Transverse colon (tissue), 4 donors: ENCODE results near the gene ALK. TPM values are rescaled to one million over a fixed set of nuclear protein-coding genes. Genes with fewer than 3 reads are reported as not detected.

Experiments
- DNase-seq: peaks from one replicate; pipeline ENCODE4 v3.0.0-alpha.2; 2019
- H3K27ac ChIP-seq, 4 donors: fragments of 200-600 bp; sonication (generic); 2 replicates each; pipeline ENCODE4 v1.5.1; 2016 to 2018; ENCODE audit warnings: inconsistent platforms in 4 of 4
- H3K27me3 ChIP-seq: fragments of 200-600 bp; sonication (generic); 2 replicates; pipeline ENCODE4 v1.5.1; 2017; ENCODE audit warnings: inconsistent platforms
- H3K36me3 ChIP-seq, 4 donors: fragments of 200-600 bp; sonication (generic); 2 replicates each; pipeline ENCODE4 v1.5.1; 2017 to 2019; ENCODE audit warnings: inconsistent platforms in 4 of 4
- H3K4me1 ChIP-seq, 4 donors: fragments of 200-600 bp; sonication (generic); 2 replicates each; pipeline ENCODE4 v1.5.1; 2017 to 2020; ENCODE audit warnings: inconsistent platforms in 4 of 4
- H3K4me3 ChIP-seq, 4 donors: fragments of 200-600 bp; sonication (generic); 1 replicate in 1 of 4; 2 replicates in 3 of 4; pipeline versions ENCODE4 v1.5.1 to v1.6.1; 2017 to 2019; ENCODE audit warnings: inconsistent platforms in 4 of 4
- H3K9me3 ChIP-seq, 2 donors: fragments of 200-600 bp; sonication (generic); 2 replicates each; pipeline ENCODE4 v1.5.1; 2017 to 2019; ENCODE audit warnings: inconsistent platforms in 2 of 2
- EP300 ChIP-seq: sonication (generic); formaldehyde crosslinking; IDR thresholded peaks from one replicate; pipeline ENCODE4 v1.6.1; 2017; ENCODE audit warnings: antibody characterized with exemption, low read depth
- POLR2A ChIP-seq: fragments of 450-650 bp; IDR thresholded peaks from one replicate; pipeline ENCODE4 v1.6.1; 2016; ENCODE audit warnings: antibody characterized with exemption, mild to moderate bottlenecking, moderate library complexity
- POLR2AphosphoS5 ChIP-seq, 3 donors: sonication (generic); formaldehyde crosslinking; IDR thresholded peaks; one replicate each; pipeline ENCODE4 v1.6.1; 2016; ENCODE audit warnings: antibody characterized with exemption in 3 of 3
- WGBS, 2 donors: methylation state at CpG; one replicate each; pipeline ENCODE4 v1.1.5; 2018; ENCODE audit warnings: low coverage in 1 of 2; 5-methylcytosine and 5-hydroxymethylcytosine counted together
- in situ Hi-C, 4 donors: fragments of 200-750 bp; cut with MboI; loops; one replicate each; pipeline versions ENCODE4 v1.15.0 to v1.15.1; 2017; ENCODE audit warnings: low sequenced_read_pairs in 3 of 4, low pct_ligation_motif_present in 1 of 4, low pct_unique_long_range_greater_than_20kb in 1 of 4
- intact Hi-C: fragments of 100-400 bp; cut with DNase I; formaldehyde crosslinking; loops from one replicate; pipeline ENCODE4 v1.15.1; 2023; ENCODE audit warnings: low total_unique reads
- total RNA-seq, 4 donors: library from RNA; depleted of rRNA; stranded (reverse); fragments of >200 nt; gene quantifications; one replicate each; pipeline ENCODE4 v1.1.0, GENCODE V29; 2016
- TF ChIP-seq, protein P1 (sequence below), 5 experiments: fragments of 200-600 bp in 3 of 5; fragments of 450-650 bp in 2 of 5; sonication (generic) in 3 of 5; IDR thresholded peaks; 1 replicate in 2 of 5; 2 replicates in 3 of 5; pipeline ENCODE4 v1.5.1; 2016 to 2017; ENCODE audit warnings: antibody characterized with exemption in 5 of 5, inconsistent platforms in 3 of 5, mild to moderate bottlenecking in 2 of 5, moderate library complexity in 1 of 5

ALK gene
- total RNA-seq, 4 donors from 2014 or later: 0.32 to 0.82 TPM; not detected in 2

DNA sequence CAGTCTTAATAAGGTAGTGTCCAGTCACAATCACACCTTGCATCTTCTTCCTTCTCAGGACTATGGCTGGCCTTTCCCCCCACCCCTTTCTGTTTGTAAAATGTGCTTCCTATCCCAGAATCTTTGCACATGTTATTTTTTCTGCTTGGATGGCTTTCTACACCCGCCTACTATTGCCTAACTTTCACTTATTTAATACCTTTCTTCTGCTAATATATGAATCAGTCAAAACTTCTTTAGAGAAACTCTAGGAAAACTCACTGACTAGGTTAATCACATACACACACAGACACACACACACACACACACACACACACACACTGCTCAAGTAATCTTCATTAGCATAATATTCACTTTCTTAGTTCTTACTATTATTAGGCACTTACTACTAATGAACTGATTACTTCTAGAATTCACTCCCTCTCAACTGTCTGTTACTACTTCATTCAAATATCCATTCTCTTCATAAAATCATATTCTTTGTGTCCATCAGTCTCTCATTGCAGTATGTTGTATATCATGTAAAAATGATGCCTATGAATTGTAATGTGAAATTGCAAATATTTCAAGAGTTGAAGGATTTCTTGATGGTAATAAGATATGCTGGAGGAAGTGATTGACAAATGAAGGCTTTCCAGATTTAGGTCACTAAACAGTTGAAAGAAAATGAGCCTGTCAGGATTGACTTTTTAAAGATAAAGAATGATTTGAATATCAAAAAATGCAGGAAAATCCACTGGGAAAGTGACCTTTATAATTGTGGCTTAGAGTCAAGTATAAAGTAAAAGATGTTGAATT, 754.9 kb downstream of the ALK start:
- Histone ChIP-seq H3K9me3 (no peaks in the 10 kb centered on the region), H3K27me3 (no peaks in the 10 kb centered on the region), H3K4me3 (no peak overlapping the region), H3K4me1 (no peaks in the 10 kb centered on the region), H3K27ac (no peak overlapping the region), H3K36me3 (peaks cover 0 to 4% (median 0%) of the 10 kb centered on the region in 4 donors)
- WGBS, 2 donors: 71 to 82% methylated on average over 1 of the region's 1 CpG
- in situ Hi-C loops (no loop called here), intact Hi-C loops (loop anchor here (1.0 kb wide), 1 partner anchor 27 kb away; no protein-coding TSS in a partner anchor)
- DNase-seq: no peak
- no peak for TF ChIP-seq EP300
- TF ChIP-seq, protein P1, sequence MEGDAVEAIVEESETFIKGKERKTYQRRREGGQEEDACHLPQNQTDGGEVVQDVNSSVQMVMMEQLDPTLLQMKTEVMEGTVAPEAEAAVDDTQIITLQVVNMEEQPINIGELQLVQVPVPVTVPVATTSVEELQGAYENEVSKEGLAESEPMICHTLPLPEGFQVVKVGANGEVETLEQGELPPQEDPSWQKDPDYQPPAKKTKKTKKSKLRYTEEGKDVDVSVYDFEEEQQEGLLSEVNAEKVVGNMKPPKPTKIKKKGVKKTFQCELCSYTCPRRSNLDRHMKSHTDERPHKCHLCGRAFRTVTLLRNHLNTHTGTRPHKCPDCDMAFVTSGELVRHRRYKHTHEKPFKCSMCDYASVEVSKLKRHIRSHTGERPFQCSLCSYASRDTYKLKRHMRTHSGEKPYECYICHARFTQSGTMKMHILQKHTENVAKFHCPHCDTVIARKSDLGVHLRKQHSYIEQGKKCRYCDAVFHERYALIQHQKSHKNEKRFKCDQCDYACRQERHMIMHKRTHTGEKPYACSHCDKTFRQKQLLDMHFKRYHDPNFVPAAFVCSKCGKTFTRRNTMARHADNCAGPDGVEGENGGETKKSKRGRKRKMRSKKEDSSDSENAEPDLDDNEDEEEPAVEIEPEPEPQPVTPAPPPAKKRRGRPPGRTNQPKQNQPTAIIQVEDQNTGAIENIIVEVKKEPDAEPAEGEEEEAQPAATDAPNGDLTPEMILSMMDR (IDR thresholded peaks at IDR 0.05): no peak
- TF ChIP-seq POLR2A: no peak
- TF ChIP-seq POLR2AphosphoS5 (IDR thresholded peaks at IDR 0.05): no peak

DNA sequence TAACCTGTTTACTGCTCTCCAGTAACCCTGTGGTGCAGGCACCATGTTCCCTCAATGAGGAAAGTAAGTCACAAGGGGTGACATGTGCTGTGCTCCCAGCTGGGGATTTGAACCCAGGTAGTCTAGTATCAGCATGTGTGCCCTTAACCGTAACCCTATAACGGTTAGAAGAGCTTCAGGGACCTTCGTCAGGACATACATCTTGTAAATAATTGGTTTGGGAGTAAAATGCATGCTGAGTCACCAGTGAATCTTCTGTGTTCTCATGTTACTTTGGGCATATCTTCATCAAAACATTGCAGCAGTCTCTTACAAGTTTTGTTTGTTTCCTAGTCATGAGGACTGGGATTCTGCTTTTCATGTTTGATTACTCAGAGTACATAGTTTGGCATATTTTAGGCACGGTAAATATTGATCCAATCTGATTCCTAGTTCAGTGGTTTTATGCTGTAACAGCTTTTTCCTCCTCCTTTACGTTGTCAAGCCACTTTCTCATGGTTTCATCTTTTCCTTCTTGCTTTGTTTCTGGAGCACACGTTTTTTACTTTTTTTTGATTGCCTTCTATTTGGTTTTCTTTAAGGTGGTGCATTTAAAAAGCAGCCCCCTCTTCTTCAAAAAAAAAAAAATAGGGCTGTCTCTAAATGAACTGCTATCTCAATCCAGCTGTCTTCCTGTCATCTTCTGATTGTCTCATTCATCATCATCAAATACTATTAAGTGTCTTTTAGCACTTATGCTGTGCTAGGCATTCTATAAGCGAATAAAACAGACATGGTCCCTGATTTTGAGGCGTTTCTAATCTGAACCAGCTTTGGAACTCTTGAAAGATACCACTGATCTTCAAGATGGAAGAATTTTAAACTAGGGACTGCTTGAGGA, 755.8 kb downstream of the ALK start:
- no peak overlapping the region for H3K4me3 ChIP-seq
- no peaks in the 10 kb centered on the region for H3K27me3 ChIP-seq
- intact Hi-C loops: no loop called here
- 49 to 61% methylated on average over 6 to 8 of the region's 8 CpGs for WGBS, 2 donors
- H3K4me1 ChIP-seq: no peaks in the 10 kb centered on the region
- H3K36me3 ChIP-seq: peaks cover 0 to 7% (median 0%) of the 10 kb centered on the region in 4 donors
- DNase-seq: no peak
- TF ChIP-seq, protein P1 (IDR thresholded peaks at IDR 0.05): no peak
- TF ChIP-seq POLR2AphosphoS5 (IDR thresholded peaks at IDR 0.05) (no peak), EP300 (no peak), POLR2A (no peak)
- in situ Hi-C loops: no loop called here
- no peak overlapping the region for H3K27ac ChIP-seq
- no peaks in the 10 kb centered on the region for H3K9me3 ChIP-seq

- TF ChIP-seq EP300 (no peak), POLR2AphosphoS5 (IDR thresholded peaks at IDR 0.05) (no peak), POLR2A (no peak)
- TF ChIP-seq, protein P1 (IDR thresholded peaks at IDR 0.05): no peak
- DNase-seq: no peak
- Histone ChIP-seq H3K27ac (no peak overlapping the region), H3K27me3 (no peaks in the 10 kb centered on the region), H3K9me3 (no peaks in the 10 kb centered on the region), H3K36me3 (peaks cover 0 to 13% (median 0%) of the 10 kb centered on the region in 4 donors), H3K4me3 (no peak overlapping the region), H3K4me1 (no peaks in the 10 kb centered on the region)
- intact Hi-C loops (no loop called here), in situ Hi-C loops (no loop called here)
- 74 to 81% methylated on average over 5 of the region's 5 CpGs for WGBS, 2 donors
These were observed 757.1 kb downstream of the ALK start for GRCh38 chr2:29164091-29164846.
